A673 (cell line): Measurements from ENCODE around the gene RNF175. TPM values are rescaled to one million over a fixed set of nuclear protein-coding genes. Genes with fewer than 3 reads are reported as not detected.

Experiments
- BruUV-seq: library from RNA; stranded (reverse); fragments of 400-500 nt; replicated peaks from 2 replicates; lab custom pipeline; 2021; lab: Mats Ljungman, UMichigan
- CTCF ChIA-PET: fragments of 300-600 bp; sonication (Branson Sonifier 250); formaldehyde crosslinking; loops from one replicate; lab custom pipeline; 2022; ENCODE audit warnings: antibody characterized with exemption; lab: Charles Lee
- POLR2A ChIA-PET: fragments of 300-600 bp; sonication (Branson Sonifier 250); formaldehyde crosslinking; loops from one replicate; lab custom pipeline; 2022; ENCODE audit warnings: antibody characterized with exemption; ENCODE audit not compliant: low non-redundant PET; lab: Charles Lee
- DNase-seq: peaks from one replicate; pipeline ENCODE4 v3.0.0-alpha.2; 2015; ENCODE audit warnings: low spot score
- H3K27ac ChIP-seq: fragments of 200-600 bp; sonication (generic); 2 replicates; pipeline ENCODE4 v1.5.1; 2016; ENCODE audit warnings: mixed run types, low read depth, mild to moderate bottlenecking, mixed read lengths, antibody characterized with exemption, low read length; ENCODE audit not compliant: poor library complexity, severe bottlenecking
- H3K27me3 ChIP-seq: fragments of 200-600 bp; sonication (generic); replicated peaks from 2 replicates; pipeline ENCODE4 v1.6.1; 2017; ENCODE audit warnings: mixed run types, low read depth, mild to moderate bottlenecking, mixed read lengths, antibody characterized with exemption, low read length; ENCODE audit not compliant: insufficient read depth, poor library complexity
- H3K36me3 ChIP-seq: fragments of 200-600 bp; sonication (generic); 2 replicates; pipeline ENCODE4 v1.6.1; 2016; ENCODE audit warnings: mixed run types, mild to moderate bottlenecking, mixed read lengths, antibody characterized with exemption, low read length; ENCODE audit not compliant: insufficient read depth, poor library complexity, severe bottlenecking
- H3K4me1 ChIP-seq: fragments of 200-600 bp; sonication (generic); 2 replicates; pipeline ENCODE4 v1.6.1; 2017; ENCODE audit warnings: mixed run types, mild to moderate bottlenecking, mixed read lengths, antibody characterized with exemption, low read length; ENCODE audit not compliant: insufficient read depth, poor library complexity, severe bottlenecking
- H3K4me3 ChIP-seq: fragments of 200-600 bp; sonication (generic); 2 replicates; pipeline ENCODE4 v1.5.1; 2016; ENCODE audit warnings: low read depth, mixed run types, mild to moderate bottlenecking, mixed read lengths, low read length; ENCODE audit not compliant: poor library complexity, severe bottlenecking
- H3K9me3 ChIP-seq: fragments of 200-600 bp; sonication (generic); 2 replicates; pipeline ENCODE4 v1.6.1; 2016; ENCODE audit warnings: mixed run types, low read depth, mild to moderate bottlenecking, mixed read lengths, antibody characterized with exemption, low read length; ENCODE audit not compliant: poor library complexity, severe bottlenecking
- CTCF ChIP-seq: fragments of 300-800, 200-600 bp; sonication (generic); conservative IDR thresholded peaks from 2 replicates; pipeline ENCODE4 v1.5.1; 2017; ENCODE audit warnings: low read depth, mild to moderate bottlenecking, antibody characterized with exemption, low read length, moderate library complexity, mixed read lengths
- EZH2 ChIP-seq: fragments of 200-600 bp; sonication (generic); IDR thresholded peaks from 2 replicates; pipeline ENCODE4 v1.6.1; 2017; ENCODE audit warnings: borderline replicate concordance, low read depth, mild to moderate bottlenecking, mixed read lengths, antibody characterized with exemption, low read length; ENCODE audit not compliant: poor library complexity, severe bottlenecking
- intact Hi-C: fragments of 100-400 bp; cut with micrococcal nuclease; formaldehyde crosslinking; loops from one replicate; pipeline ENCODE4 v1.10.0; 2022; ENCODE audit not compliant: unreplicated experiment
- total RNA-seq: library from RNA; stranded (reverse); gene quantifications from 2 replicates; pipeline ENCODE4 v1.2.3, GENCODE V29; 2021

RNF175 gene
- total RNA-seq, 1 experiment from 2014 or later = 6.8 TPM

GRCh38 chr4:153792618-153793247, 32.9 kb upstream of the RNF175 start:
- no peak overlapping the region for H3K4me3 ChIP-seq
- no peak for DNase-seq
- H3K36me3 ChIP-seq = no peaks in the 10 kb centered on the region
- H3K27ac ChIP-seq = no peak overlapping the region
- H3K9me3 ChIP-seq = no peaks in the 10 kb centered on the region
- POLR2A ChIA-PET = no interaction called here
- peaks cover 65% of the 10 kb centered on the region for H3K27me3 ChIP-seq
- no TSS peak for BruUV-seq
- TF ChIP-seq EZH2 = no peak
- no peak for TF ChIP-seq CTCF
- intact Hi-C loops = no loop called here
- CTCF ChIA-PET = no interaction called here
- H3K4me1 ChIP-seq = no peaks in the 10 kb centered on the region

GRCh38 chr4:153791746-153792617, 32.2 kb upstream of the RNF175 start:
- H3K36me3 ChIP-seq = no peaks in the 10 kb centered on the region
- H3K27ac ChIP-seq = no peak overlapping the region
- H3K4me1 ChIP-seq = no peaks in the 10 kb centered on the region
- CTCF ChIA-PET = no interaction called here
- DNase-seq = peak; percentile 37
- no peaks in the 10 kb centered on the region for H3K9me3 ChIP-seq
- no TSS peak for BruUV-seq
- H3K27me3 ChIP-seq = peaks cover 72% of the 10 kb centered on the region
- POLR2A ChIA-PET = no interaction called here
- no peak overlapping the region for H3K4me3 ChIP-seq
- intact Hi-C loops = no loop called here
- TF ChIP-seq EZH2 = no peak
- TF ChIP-seq CTCF = peak; percentile 50

GRCh38 chr4:153790962-153791551, 31.2 kb upstream of the RNF175 start:
- no peak for DNase-seq
- peaks cover 81% of the 10 kb centered on the region for H3K27me3 ChIP-seq
- no peaks in the 10 kb centered on the region for H3K4me1 ChIP-seq
- POLR2A ChIA-PET = no interaction called here
- no peak overlapping the region for H3K27ac ChIP-seq
- H3K4me3 ChIP-seq = no peak overlapping the region
- H3K9me3 ChIP-seq = no peaks in the 10 kb centered on the region
- CTCF ChIA-PET = interaction anchor here (0.6 to 0.7 kb wide), 2 partner anchors 156 to 730 kb away, joined by 4 to 14 read pairs; no protein-coding TSS in a partner anchor
- BruUV-seq = no TSS peak
- no peaks in the 10 kb centered on the region for H3K36me3 ChIP-seq
- TF ChIP-seq EZH2 (no peak), CTCF (no peak)
- intact Hi-C loops = no loop called here
